Ishikawa (cell line): Measurements from ENCODE around the gene F2R.

Source experiments
- CEBPB ChIP-seq: IDR thresholded peaks from 2 replicates; pipeline ENCODE4 v1.6.1; 2012
- CREB1 ChIP-seq: IDR thresholded peaks from 2 replicates; pipeline ENCODE4 v1.6.1; 2012; ENCODE audit warnings: low read depth
- EGR1 ChIP-seq: IDR thresholded peaks from 2 replicates; pipeline ENCODE4 v1.6.1; 2012
- EP300 ChIP-seq: IDR thresholded peaks from 2 replicates; pipeline ENCODE4 v1.6.1; 2012; ENCODE audit warnings: borderline replicate concordance
- FOXM1 ChIP-seq: IDR thresholded peaks from 2 replicates; pipeline ENCODE4 v1.6.1; 2012; ENCODE audit warnings: low read depth, borderline replicate concordance
- NFIC ChIP-seq: IDR thresholded peaks from 2 replicates; pipeline ENCODE4 v1.6.1; 2012
- RAD21 ChIP-seq: IDR thresholded peaks from 2 replicates; pipeline ENCODE4 v1.6.1; 2012; ENCODE audit warnings: low read depth
- TAF1 ChIP-seq: IDR thresholded peaks from 2 replicates; pipeline ENCODE4 v1.6.1; 2012; ENCODE audit warnings: low read depth, mild to moderate bottlenecking
- TCF12 ChIP-seq: IDR thresholded peaks from 2 replicates; pipeline ENCODE4 v1.6.1; 2012; ENCODE audit warnings: low read depth
- TEAD4 ChIP-seq: IDR thresholded peaks from 2 replicates; pipeline ENCODE4 v1.6.1; 2012
- YY1 ChIP-seq: IDR thresholded peaks from 2 replicates; pipeline ENCODE4 v1.6.1; 2012; ENCODE audit warnings: low read depth
- ZBTB7A ChIP-seq: IDR thresholded peaks from 2 replicates; pipeline ENCODE4 v1.6.1; 2012; ENCODE audit warnings: low read depth
- TF ChIP-seq, protein P1 (sequence below): IDR thresholded peaks from 2 replicates; pipeline ENCODE4 v1.6.1; 2012
- TF ChIP-seq, protein P2 (sequence below): IDR thresholded peaks from 2 replicates; pipeline ENCODE4 v1.6.1; 2012
- TF ChIP-seq, protein P3 (sequence below): IDR thresholded peaks from 2 replicates; pipeline ENCODE4 v1.6.1; 2012; ENCODE audit warnings: low read depth, mild to moderate bottlenecking

F2R gene

DNA sequence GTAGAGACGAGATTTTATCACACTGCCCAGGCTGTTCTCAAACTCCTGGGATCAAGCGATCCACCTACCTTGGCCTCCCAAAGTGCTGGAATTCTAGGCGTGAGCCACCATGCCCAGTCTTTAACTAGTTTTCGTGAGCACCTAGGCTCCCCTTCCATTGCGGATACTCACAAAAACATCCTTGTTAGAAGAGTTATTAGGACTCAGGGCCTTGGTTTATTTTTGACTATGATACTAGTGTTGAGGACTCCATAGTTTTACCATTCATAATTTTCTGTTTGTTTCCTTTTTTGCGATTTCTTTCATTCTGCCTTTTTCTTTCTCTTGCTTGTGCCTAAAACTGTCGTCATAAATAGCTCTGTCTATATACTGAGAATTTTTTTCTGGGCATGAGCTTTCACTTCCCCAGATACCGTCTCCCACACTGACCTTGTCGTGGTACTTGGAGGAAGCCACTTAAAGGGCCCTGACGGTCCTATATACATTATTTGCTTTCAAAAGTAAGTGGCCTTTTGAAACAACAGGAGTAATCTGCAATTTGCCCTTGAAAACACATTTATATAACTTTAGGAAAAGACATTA, 5.2 kb downstream of the F2R start:
- TF ChIP-seq TAF1 (no peak), EP300 (no peak), TEAD4 (no peak), RAD21 (no peak), CREB1 (no peak), FOXM1 (no peak)
- TF ChIP-seq, protein P1, sequence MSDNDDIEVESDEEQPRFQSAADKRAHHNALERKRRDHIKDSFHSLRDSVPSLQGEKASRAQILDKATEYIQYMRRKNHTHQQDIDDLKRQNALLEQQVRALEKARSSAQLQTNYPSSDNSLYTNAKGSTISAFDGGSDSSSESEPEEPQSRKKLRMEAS = no peak
- TF ChIP-seq, protein P2, sequence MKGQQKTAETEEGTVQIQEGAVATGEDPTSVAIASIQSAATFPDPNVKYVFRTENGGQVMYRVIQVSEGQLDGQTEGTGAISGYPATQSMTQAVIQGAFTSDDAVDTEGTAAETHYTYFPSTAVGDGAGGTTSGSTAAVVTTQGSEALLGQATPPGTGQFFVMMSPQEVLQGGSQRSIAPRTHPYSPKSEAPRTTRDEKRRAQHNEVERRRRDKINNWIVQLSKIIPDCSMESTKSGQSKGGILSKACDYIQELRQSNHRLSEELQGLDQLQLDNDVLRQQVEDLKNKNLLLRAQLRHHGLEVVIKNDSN = no peak
- TF ChIP-seq, protein P3, sequence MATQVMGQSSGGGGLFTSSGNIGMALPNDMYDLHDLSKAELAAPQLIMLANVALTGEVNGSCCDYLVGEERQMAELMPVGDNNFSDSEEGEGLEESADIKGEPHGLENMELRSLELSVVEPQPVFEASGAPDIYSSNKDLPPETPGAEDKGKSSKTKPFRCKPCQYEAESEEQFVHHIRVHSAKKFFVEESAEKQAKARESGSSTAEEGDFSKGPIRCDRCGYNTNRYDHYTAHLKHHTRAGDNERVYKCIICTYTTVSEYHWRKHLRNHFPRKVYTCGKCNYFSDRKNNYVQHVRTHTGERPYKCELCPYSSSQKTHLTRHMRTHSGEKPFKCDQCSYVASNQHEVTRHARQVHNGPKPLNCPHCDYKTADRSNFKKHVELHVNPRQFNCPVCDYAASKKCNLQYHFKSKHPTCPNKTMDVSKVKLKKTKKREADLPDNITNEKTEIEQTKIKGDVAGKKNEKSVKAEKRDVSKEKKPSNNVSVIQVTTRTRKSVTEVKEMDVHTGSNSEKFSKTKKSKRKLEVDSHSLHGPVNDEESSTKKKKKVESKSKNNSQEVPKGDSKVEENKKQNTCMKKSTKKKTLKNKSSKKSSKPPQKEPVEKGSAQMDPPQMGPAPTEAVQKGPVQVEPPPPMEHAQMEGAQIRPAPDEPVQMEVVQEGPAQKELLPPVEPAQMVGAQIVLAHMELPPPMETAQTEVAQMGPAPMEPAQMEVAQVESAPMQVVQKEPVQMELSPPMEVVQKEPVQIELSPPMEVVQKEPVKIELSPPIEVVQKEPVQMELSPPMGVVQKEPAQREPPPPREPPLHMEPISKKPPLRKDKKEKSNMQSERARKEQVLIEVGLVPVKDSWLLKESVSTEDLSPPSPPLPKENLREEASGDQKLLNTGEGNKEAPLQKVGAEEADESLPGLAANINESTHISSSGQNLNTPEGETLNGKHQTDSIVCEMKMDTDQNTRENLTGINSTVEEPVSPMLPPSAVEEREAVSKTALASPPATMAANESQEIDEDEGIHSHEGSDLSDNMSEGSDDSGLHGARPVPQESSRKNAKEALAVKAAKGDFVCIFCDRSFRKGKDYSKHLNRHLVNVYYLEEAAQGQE = no peak

DNA sequence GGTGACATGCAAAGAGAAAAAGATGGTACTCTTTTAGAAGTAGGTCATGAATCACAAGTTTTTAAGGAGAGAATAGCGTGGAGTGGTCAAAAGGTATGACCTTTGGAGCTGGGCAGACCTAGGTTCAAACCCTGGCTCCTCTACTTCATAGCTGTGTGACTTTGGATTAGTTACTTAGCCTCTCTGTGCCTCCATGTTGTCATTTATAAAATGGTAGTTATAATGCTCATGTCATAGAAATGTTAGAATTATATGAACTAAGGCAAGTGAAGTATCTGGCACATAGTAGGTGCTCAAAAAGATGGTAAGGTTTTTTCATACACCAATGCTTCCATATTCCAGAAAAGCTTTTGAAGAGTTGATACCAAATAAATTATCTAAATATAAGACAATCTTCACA, 7.3 kb downstream of the F2R start:
- TF ChIP-seq FOXM1 = no peak
- TF ChIP-seq CEBPB = no peak
- TF ChIP-seq, protein P2 = no peak
- no peak for TF ChIP-seq TEAD4
- TF ChIP-seq RAD21 = no peak
- no peak for TF ChIP-seq TAF1
- TF ChIP-seq EGR1 = no peak
- no peak for TF ChIP-seq TCF12

DNA sequence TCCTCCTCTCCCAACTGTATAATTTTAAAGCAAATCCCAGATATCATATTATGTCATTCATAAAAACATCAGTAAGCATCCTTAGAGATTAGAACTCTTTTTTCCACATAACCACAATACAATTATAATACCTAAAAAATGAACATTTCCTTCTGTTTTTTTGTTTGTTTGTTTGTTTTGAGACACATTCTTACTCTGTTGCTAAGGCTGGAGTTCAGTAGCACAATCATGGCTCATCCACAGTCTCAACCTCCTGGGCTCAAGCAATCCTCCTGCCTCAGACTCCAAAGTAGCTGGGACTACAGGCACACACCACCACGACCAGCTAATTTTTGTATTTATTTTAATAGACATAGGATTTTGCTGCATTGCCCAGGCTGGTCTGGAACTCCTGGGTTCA, 8.0 kb downstream of the F2R start:
- TF ChIP-seq TEAD4 (no peak), EGR1 (no peak), NFIC (no peak), ZBTB7A (no peak), CEBPB (no peak), CREB1 (no peak), FOXM1 (no peak), TCF12 (no peak), RAD21 (no peak), YY1 (no peak)
- TF ChIP-seq, protein P3 = no peak
- TF ChIP-seq, protein P2 = no peak
- TF ChIP-seq, protein P1 = no peak

DNA sequence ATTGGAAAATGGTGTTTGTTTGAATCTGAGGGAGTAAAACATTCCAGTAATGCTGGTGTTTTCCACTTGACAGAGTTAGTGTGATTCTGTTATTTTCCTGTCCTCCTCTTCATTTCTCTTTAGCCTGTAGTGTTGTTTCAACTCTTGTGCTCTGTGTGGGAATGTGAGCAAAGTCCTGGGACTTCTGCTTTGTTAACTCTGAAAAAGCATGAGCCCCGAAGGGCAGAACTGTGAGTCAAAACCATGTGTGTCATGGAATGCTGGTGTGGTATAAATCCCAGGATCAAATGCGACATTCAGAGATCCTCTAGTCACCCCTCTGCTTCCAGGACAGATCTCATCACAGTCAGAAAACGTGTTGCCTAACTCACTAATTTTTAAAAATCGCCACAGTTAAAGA, 8.9 kb downstream of the F2R start:
- TF ChIP-seq CREB1 = no peak
- no peak for TF ChIP-seq ZBTB7A
- TF ChIP-seq, protein P2 = no peak
- no peak for TF ChIP-seq NFIC
- TF ChIP-seq FOXM1 = no peak
- TF ChIP-seq TEAD4 = no peak
- no peak for TF ChIP-seq EGR1
- no peak for TF ChIP-seq EP300
- TF ChIP-seq RAD21 = no peak
- TF ChIP-seq YY1 = no peak
- TF ChIP-seq, protein P1 = no peak
- TF ChIP-seq CEBPB = no peak
- TF ChIP-seq, protein P3 = no peak
- TF ChIP-seq TAF1 = no peak
- TF ChIP-seq TCF12 = no peak
